Measurements from ENCODE around the gene JAK3. TPM values are rescaled to one million over a fixed set of nuclear protein-coding genes. Genes with fewer than 3 reads are reported as not detected.
"Not testable (repeated sequence)": the region's sequence is repeated elsewhere in the genome, so short reads cannot be mapped to it uniquely, and the experiment has no call there.

JAK3 gene
- total RNA-seq, 1 donor: 61.1 TPM

DNA sequence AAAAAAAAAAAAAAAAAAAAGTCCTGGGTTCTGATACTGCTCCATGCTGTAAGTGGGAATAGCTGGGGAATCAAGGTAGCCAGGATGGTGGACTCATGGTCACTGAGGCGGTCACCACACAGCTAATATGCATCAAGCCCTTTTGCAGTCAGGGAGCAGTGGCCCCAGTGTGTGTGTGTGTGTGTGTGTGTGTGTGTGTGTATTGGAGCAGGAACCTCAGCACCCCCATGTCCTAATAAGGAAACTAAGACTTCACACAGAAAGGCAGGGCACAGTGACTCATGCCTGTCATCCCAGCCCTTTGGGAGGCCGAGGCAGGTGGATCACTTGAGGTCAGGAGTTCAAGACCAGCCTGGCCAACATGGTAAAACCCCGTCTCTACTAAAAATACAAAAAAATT is 40.8 kb downstream of the JAK3 start:
- Histone ChIP-seq H3K27me3 (ENCODE audit: insufficient read depth, low read length) (no peaks in the 10 kb centered on the region), H3K4me3 (ENCODE audit: low read length) (no peak overlapping the region), H3K4me1 (ENCODE audit: insufficient read depth, low read length) (peaks cover 30% of the 10 kb centered on the region), H3K9me3 (ENCODE audit: low read depth, low read length) (no peaks in the 10 kb centered on the region)

DNA sequence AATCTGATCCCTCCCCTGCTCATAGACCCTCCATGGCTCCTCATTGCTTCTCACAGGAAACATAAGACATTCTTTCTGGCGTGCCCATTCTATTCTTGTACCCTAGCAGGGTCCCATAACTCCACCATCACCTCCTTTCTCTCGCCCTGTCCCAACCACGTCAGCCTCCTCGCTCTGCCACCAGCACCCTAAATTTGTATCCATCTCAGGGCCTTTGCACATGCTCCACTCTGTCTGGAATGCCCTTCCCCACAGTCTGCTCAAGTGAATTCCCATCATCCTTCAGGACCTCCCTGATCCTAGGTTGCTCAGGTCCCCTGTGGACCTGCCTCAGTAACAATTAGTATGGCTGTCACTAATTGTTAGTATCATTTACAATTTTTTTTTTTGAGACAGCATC is 42.4 kb downstream of the JAK3 start:
- H3K9me3 ChIP-seq (ENCODE audit: low read depth, low read length): no peaks in the 10 kb centered on the region
- peaks cover 30% of the 10 kb centered on the region for H3K4me1 ChIP-seq (ENCODE audit: insufficient read depth, low read length)
- H3K27me3 ChIP-seq (ENCODE audit: insufficient read depth, low read length): no peaks in the 10 kb centered on the region
- H3K4me3 ChIP-seq (ENCODE audit: low read length): no peak overlapping the region

DNA sequence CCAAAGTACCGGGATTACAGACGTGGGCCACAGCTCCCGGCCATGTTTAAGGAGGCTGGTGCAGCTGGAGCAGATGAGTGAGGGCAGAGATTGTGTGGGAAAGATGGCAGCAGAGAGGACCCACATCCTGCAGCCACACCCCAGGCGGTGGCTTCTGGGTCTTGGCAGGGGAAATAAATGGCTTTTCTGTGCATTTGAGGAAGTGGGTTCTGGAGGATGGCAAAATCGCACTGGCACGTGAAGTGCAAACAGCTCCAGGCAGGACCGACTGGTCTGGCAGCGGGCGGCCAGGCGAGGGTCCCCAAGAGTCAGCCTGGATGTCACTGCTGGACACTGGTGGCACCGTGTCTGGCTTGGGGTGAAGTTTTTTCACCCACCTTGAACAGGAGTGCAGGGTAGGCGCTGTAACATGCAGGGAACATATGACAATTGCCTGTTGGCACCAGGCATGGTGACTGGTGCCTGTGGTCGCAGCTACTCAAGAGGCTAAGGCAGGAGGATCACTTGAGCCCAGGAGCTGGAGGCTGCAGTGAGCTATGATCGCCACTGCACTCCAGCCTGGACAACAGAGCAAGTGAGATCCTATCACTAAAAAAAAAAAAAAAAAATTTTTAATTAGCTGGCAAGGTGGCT is 44.4 kb downstream of the JAK3 start:
- H3K27me3 ChIP-seq (ENCODE audit: insufficient read depth, low read length): no peaks in the 10 kb centered on the region
- no peaks in the 10 kb centered on the region for H3K9me3 ChIP-seq (ENCODE audit: low read depth, low read length)
- H3K4me3 ChIP-seq (ENCODE audit: low read length): no peak overlapping the region
- H3K4me1 ChIP-seq (ENCODE audit: insufficient read depth, low read length): peaks cover 30% of the 10 kb centered on the region

DNA sequence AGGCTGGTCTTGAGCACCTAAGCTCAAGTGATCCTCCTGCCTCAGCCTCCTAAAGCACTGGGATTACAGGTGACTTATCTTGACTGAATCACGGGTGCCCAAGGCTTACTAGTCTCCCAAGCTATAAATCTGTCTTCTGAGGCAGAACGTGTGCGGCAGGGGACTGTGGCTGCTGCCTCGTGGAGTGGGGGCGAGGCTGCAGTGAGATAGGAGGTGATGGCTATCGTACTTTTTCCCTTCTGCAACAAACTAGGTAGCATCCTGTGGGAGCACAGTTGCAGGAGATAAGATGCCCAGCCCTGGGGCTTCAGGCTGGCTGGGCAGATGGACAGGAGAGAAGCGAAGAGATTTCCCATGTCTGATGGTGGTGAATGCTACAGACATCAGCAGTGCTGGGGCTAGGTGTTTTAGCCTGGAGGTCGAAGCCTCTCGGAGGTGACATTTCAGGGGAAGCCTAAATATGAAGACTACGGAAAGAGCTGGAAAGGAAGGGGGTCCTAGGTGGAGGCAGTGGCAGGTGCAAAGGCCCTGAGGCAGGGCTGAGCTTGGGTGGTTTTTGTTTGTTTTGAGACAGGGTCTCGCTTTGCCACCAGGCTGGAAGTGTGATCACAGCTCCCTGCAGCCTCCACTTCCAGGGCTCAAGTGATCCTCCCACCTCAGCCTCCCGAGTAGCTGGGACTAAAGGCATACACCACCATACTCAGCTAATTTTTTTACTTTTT is 45.5 kb downstream of the JAK3 start:
- peaks cover 28% of the 10 kb centered on the region for H3K4me1 ChIP-seq (ENCODE audit: insufficient read depth, low read length)
- H3K4me3 ChIP-seq (ENCODE audit: low read length): no peak overlapping the region
- H3K9me3 ChIP-seq (ENCODE audit: low read depth, low read length): no peaks in the 10 kb centered on the region
- H3K27me3 ChIP-seq (ENCODE audit: insufficient read depth, low read length): no peaks in the 10 kb centered on the region

DNA sequence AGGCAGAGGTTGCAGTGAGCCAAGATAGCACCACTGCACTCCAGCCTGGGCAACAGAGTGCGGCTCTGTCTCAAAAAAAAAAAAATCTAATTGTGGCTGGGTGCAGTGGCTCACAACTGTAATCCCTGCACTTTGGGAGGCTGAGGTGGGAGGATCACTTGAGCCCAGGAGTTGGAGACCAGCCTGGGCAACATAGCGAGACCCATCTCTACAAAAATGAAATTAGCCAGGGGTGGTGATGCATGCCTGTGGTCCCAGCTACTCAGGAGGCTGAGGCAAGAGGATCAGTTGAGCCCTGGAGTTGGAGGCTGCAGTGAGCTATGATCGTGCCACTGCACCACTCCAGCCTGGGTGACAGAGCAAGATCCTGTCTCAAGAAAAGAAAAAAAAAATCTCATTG is 49.2 kb downstream of the JAK3 start:
- Histone ChIP-seq H3K27me3 (ENCODE audit: insufficient read depth, low read length) (peaks cover 20% of the 10 kb centered on the region), H3K4me1 (ENCODE audit: insufficient read depth, low read length) (peaks cover 39% of the 10 kb centered on the region)
- not testable (repeated sequence) for H3K4me3 ChIP-seq (ENCODE audit: low read length); H3K9me3 ChIP-seq (ENCODE audit: low read depth, low read length)

DNA sequence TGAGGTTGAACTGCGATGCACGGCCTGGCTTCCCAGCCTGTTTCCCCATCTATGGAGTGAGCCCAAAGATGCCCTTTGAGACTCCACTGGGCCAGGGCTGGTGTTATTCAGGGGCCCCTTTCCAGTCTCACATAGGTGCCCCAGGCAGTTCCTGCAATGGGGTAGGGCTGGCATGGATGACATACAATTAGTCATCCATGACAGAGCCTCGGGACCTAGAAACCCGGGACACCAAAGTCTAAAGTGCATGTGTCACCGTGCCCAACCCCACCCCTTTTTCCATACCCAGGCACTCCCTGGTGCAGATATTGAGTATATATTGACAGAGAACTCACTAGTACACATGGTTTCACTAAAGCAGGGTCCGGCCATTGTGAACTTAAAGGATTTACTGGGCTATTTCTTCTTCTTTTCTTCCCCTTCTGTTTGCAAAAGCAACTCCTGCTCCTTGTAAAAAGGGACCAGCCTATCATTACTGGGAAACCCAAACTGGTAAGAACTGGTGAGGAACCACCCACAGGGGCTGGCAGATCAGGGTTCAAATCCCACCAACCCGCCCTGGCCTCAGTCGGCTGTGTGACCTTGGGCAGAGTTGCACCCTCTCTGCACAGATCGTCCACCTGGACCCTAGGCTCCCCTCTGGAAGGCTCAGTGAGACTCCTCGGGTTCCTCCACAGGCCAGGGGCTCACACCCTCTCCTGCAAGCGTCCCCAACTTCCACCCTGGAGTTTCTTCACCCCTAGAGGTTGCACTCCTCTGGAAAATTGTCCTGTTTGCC is 50.2 kb downstream of the JAK3 start:
- H3K4me1 ChIP-seq (ENCODE audit: insufficient read depth, low read length): peaks cover 29% of the 10 kb centered on the region
- H3K27me3 ChIP-seq (ENCODE audit: insufficient read depth, low read length): peaks cover 20% of the 10 kb centered on the region
- H3K9me3 ChIP-seq (ENCODE audit: low read depth, low read length): no peaks in the 10 kb centered on the region
- H3K4me3 ChIP-seq (ENCODE audit: low read length): no peak overlapping the region

DNA sequence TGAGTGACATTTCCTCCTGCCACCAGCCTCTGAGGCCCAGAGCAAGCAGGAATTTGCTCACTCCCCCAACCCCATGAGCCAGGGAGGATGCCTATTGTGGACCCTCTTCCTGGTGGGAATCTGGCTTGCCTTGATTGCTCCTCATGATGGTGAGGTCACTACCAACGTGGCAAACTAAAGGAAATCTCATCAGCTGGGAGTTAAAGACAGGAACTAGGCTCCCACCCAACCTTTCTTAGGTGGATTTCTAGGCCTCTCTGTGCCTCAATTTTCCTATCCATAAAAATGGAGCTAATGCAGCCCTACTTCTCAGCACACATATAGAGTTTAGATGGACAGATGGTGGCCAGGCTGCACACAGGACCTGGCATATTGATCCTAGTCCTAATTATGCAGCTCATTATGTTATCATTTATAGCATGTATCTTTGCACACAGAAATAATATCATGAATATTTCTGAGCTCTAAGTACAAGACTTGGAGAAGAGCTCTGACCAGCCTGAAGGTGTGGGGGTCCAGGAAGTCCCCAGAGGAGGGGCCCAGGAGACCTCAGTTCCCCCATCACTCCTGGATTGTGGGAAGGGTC is 50.9 kb downstream of the JAK3 start:
- Histone ChIP-seq H3K27me3 (ENCODE audit: insufficient read depth, low read length) (peaks cover 20% of the 10 kb centered on the region), H3K9me3 (ENCODE audit: low read depth, low read length) (no peaks in the 10 kb centered on the region), H3K4me3 (ENCODE audit: low read length) (no peak overlapping the region), H3K4me1 (ENCODE audit: insufficient read depth, low read length) (peaks cover 26% of the 10 kb centered on the region)

DNA sequence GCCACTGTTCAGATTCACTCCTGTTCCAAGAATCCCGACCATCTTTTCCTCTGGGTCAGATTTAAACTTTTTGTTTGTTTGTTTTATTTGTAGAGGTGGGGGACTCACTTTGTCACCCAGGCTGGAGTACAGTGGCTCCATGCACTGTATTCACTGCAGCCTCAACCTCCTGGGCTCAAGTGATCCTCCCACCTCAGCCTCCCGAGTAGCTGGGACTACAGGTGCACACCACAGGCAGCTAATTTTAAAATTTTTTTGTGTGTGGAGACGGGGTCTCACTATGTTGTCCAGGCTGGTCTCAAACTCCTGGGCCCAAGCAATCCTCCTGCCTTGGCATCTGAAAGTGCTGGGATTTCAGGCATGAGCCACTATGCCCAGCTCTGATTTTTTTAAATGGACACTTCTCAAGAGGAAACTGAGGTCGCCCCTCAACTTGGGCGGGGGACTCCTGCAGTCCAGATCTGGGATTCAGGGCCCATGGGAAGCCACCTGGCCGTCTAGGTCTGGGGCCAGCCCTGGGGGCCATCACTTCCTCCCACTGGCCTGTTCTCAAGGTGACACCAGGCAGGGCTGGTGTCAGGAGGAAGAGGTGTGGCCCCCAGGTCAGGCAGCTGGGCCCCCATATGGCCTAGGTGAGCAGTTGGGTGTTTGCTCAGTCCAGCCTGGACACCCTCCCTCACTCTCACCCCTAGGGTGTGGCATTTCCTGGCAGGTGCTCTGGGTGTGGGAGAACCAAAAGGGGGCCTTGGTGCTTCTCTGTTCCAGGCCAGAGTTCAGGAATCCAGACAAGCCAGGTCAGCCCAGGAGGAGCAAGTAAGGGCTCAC is 51.6 kb downstream of the JAK3 start:
- no peak overlapping the region for H3K4me3 ChIP-seq (ENCODE audit: low read length)
- no peaks in the 10 kb centered on the region for H3K9me3 ChIP-seq (ENCODE audit: low read depth, low read length)
- H3K27me3 ChIP-seq (ENCODE audit: insufficient read depth, low read length): peaks cover 20% of the 10 kb centered on the region
- H3K4me1 ChIP-seq (ENCODE audit: insufficient read depth, low read length): peaks cover 32% of the 10 kb centered on the region

DNA sequence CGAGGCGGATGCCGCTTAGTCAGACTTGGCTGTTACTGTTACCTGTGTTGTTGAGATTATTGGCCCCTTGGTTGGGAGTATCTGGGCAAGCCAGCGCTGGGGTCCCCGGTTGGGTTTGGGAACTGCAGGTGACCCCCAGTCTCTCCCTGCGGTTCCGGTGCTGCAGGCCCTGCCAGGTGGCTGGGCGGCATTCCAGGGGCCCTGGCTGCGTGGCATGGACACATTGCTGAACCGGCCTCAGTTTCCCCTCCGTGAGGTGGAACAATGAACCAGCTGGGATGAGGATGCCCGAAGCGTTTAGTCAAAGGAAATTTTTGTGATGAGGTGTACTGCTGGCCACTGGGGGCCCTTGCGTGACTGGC is 52.3 kb downstream of the JAK3 start:
- Histone ChIP-seq H3K4me1 (ENCODE audit: insufficient read depth, low read length) (peaks cover 34% of the 10 kb centered on the region), H3K9me3 (ENCODE audit: low read depth, low read length) (no peaks in the 10 kb centered on the region), H3K4me3 (ENCODE audit: low read length) (no peak overlapping the region), H3K27me3 (ENCODE audit: insufficient read depth, low read length) (peaks cover 20% of the 10 kb centered on the region)

DNA sequence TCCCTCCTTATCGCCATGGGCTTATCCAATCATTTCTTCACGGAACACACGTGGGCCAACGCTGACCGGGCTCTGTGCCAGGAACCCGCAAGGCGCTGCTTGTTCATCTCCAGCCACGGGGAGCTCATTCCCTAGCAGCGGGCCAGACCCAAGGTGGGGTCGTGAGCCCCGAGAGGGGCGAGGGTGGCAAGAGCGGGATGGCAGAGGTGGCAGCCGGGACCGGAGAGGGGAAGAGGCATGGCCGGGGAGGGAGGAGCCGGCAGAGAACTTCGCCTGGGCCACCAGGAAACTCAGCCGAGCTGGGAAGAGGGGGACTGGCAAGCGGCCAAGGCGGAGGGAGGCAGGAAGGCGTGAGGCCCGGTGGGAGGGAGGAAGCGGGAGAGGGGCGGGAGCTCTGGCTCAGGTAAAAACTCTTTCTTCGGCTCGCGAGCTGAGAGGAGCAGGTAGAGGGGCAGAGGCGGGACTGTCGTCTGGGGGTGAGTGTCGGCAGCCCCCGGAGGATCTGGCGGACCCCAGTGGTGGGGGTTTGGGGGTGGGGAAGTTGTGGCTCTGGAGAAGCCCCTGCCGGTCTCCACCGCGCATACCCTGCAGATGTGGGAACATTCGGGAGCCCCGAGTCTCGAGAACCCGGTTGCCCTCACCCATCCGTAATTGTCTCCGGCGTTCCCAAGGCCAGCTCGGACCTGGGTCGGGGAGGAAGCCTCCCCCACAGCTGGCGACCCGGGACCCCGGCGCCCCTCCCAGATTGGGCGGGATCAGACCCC is 52.9 kb downstream of the JAK3 start, which contains the start of gene B3GNT3:
B3GNT3 (plus strand) TSS at position 408 of the 764 bp plus-strand sequence. CDS start 12,670 bp downstream, outside the sequence.
- H3K4me3 ChIP-seq (ENCODE audit: low read length): no peak within 1 kb of the TSS
- peaks cover 20% of the 10 kb centered on the region for H3K27me3 ChIP-seq (ENCODE audit: insufficient read depth, low read length)
- H3K9me3 ChIP-seq (ENCODE audit: low read depth, low read length): no peaks in the 10 kb centered on the region
- peaks cover 34% of the 10 kb centered on the region for H3K4me1 ChIP-seq (ENCODE audit: insufficient read depth, low read length)

DNA sequence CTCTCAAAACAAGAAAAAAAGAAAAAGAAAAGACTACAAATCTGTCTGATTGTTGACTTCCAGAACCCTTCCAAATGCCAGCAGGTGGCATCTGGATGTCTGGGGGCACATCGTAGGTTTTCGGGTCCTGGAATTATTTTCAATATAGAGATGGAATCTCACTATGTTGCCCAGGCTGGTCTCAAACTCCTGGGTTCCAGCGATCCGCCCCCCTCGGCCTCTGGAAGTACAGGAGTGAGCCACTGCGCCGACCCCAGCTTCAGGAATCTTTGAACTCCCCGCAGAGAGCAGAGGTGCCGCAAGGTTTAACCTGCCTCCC is 53.4 kb downstream of the JAK3 start:
- Histone ChIP-seq H3K9me3 (ENCODE audit: low read depth, low read length) (no peaks in the 10 kb centered on the region), H3K27me3 (ENCODE audit: insufficient read depth, low read length) (peaks cover 20% of the 10 kb centered on the region), H3K4me1 (ENCODE audit: insufficient read depth, low read length) (peaks cover 34% of the 10 kb centered on the region), H3K4me3 (ENCODE audit: low read length) (no peak overlapping the region)

DNA sequence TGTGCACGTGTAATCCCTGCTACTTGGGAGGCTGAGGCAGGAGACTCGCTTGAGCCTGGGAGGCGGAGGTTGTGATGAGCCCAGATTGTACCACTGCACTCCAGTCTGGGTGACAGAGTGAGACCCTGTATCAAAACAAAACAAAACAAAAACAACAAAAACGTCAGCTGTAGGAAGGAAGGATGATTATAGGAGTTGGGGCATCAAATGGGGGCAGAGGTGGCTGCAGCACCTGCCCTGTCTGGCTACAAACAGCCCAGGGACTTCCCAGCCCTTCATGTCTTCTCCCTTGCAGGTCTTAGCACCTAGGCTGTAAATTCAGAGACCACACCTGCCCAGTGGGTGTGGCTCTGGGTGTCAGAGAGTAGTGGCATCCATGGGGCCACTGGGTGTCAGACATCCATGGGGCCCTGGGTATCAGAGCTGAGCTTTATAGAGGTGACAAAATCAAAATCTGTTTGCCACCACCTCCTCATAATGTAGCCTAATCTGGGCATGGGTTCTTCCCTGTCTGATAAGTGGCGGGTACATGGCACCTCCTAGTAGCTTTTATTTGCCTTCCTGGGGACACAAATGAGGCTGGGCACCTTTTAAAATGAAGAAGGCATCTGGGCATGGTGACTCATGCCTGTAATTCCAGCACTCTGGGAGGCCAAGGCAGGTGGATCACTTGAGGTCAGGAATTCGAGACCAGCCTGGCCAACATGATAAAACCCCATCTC is 57.6 kb downstream of the JAK3 start:
- peaks cover 13% of the 10 kb centered on the region for H3K27me3 ChIP-seq (ENCODE audit: insufficient read depth, low read length)
- H3K9me3 ChIP-seq (ENCODE audit: low read depth, low read length): no peaks in the 10 kb centered on the region
- no peak overlapping the region for H3K4me3 ChIP-seq (ENCODE audit: low read length)
- H3K4me1 ChIP-seq (ENCODE audit: insufficient read depth, low read length): peaks cover 16% of the 10 kb centered on the region

DNA sequence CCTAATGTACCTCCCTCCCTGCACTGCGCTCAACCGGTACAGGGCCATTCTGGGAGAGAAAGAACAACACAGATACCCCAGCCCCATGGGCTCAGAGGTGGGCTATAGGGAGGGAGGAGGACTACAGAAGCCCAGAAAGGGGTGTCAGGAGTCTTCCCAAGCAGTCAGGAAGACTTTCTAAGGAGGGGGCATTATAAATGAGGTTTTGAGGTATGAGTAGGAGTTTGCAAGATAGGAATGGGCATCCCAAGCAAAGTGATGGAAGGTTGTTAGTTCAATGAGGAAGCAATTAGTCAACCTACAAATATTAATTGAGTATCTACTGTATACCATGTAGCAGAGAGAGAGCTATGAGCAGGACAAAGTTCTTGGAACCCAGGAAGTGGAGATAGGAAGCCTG is 59.1 kb downstream of the JAK3 start:
- Histone ChIP-seq H3K9me3 (ENCODE audit: low read depth, low read length) (no peaks in the 10 kb centered on the region), H3K4me3 (ENCODE audit: low read length) (no peak overlapping the region), H3K4me1 (ENCODE audit: insufficient read depth, low read length) (peaks cover 12% of the 10 kb centered on the region), H3K27me3 (ENCODE audit: insufficient read depth, low read length) (no peaks in the 10 kb centered on the region)

All from mononuclear cell (primary cell).